Measurements from ENCODE around the gene RBM47.

- TF ChIP-seq CTCF (IDR thresholded peaks at IDR 0.05) (no peak), POLR2A (IDR thresholded peaks at IDR 0.05) (no peak)
These were observed 188.2 kb downstream of the RBM47 start for GRCh38 chr4:40441430-40441829.

Data from thyroid gland (tissue), 4 donors.